HCT116 (cell line): ENCODE data around the gene PPFIA2.

Experiments used
- EGR1 ChIP-seq: IDR thresholded peaks from 2 replicates; pipeline ENCODE4 v1.6.1; 2012; ENCODE audit warnings: low read depth
- EZH2 ChIP-seq: fragments of 200-600 bp; sonication (generic); IDR thresholded peaks from 2 replicates; pipeline ENCODE4 v1.6.1; 2017; ENCODE audit warnings: antibody characterized with exemption, mixed run types
- EZH2phosphoT487 ChIP-seq: fragments of 200-600 bp; IDR thresholded peaks from 2 replicates; pipeline ENCODE4 v1.6.1; 2018; ENCODE audit warnings: antibody characterized with exemption, borderline replicate concordance
- JUND ChIP-seq: IDR thresholded peaks from 2 replicates; pipeline ENCODE4 v1.6.1; 2012
- POLR2A ChIP-seq: IDR thresholded peaks from 2 replicates; pipeline ENCODE4 v1.7.0; 2011; ENCODE audit warnings: borderline replicate concordance; ENCODE audit not compliant: insufficient read depth, insufficient read length; ENCODE audit errors: extremely low read depth
- POLR2AphosphoS5 ChIP-seq: IDR thresholded peaks from 2 replicates; pipeline ENCODE4 v1.6.1; 2011; ENCODE audit warnings: mild to moderate bottlenecking, low read depth, low read length, moderate library complexity
- SIN3A ChIP-seq: IDR thresholded peaks from 2 replicates; pipeline ENCODE4 v1.6.1; 2012; ENCODE audit warnings: low read depth
- SP1 ChIP-seq: IDR thresholded peaks from 2 replicates; pipeline ENCODE4 v1.6.1; 2012; ENCODE audit warnings: low read depth
- TCF7L2 ChIP-seq: IDR thresholded peaks from 2 replicates; pipeline ENCODE4 v1.7.0; 2011; ENCODE audit warnings: borderline replicate concordance, inconsistent platforms; ENCODE audit not compliant: insufficient read depth, insufficient read length; ENCODE audit errors: extremely low read depth
- YY1 ChIP-seq: IDR thresholded peaks from 2 replicates; pipeline ENCODE4 v1.6.1; 2011; ENCODE audit warnings: low read length, low read depth, moderate library complexity, mild to moderate bottlenecking; ENCODE audit not compliant: insufficient replicate concordance; ENCODE audit errors: extremely low read depth
- TF ChIP-seq, protein P1 (sequence below), 3 experiments: fragments of 200-600 bp in 1 of 3; sonication (generic) in 1 of 3; IDR thresholded peaks in 2 of 3; conservative IDR thresholded peaks in 1 of 3; 2 replicates each; pipeline ENCODE4 v1.5.1; 2012 to 2017; ENCODE audit warnings: low read depth in 2 of 3, low read length in 2 of 3, antibody characterized with exemption in 1 of 3, borderline replicate concordance in 1 of 3, control low read depth in 1 of 3, mild to moderate bottlenecking in 1 of 3, mixed read lengths in 1 of 3, mixed run types in 1 of 3, moderate library complexity in 1 of 3; ENCODE audit not compliant: insufficient read depth in 1 of 3
- TF ChIP-seq, protein P2 (sequence below): IDR thresholded peaks from 2 replicates; pipeline ENCODE4 v1.6.1; 2012
- TF ChIP-seq, protein P3 (sequence below): IDR thresholded peaks from 2 replicates; pipeline ENCODE4 v1.6.1; 2012; ENCODE audit warnings: low read depth
- TF ChIP-seq, protein P4 (sequence below): IDR thresholded peaks from 2 replicates; pipeline ENCODE4 v1.6.1; 2011; ENCODE audit warnings: mild to moderate bottlenecking, low read length, moderate library complexity; ENCODE audit not compliant: insufficient replicate concordance; ENCODE audit errors: extremely low read depth

DNA sequence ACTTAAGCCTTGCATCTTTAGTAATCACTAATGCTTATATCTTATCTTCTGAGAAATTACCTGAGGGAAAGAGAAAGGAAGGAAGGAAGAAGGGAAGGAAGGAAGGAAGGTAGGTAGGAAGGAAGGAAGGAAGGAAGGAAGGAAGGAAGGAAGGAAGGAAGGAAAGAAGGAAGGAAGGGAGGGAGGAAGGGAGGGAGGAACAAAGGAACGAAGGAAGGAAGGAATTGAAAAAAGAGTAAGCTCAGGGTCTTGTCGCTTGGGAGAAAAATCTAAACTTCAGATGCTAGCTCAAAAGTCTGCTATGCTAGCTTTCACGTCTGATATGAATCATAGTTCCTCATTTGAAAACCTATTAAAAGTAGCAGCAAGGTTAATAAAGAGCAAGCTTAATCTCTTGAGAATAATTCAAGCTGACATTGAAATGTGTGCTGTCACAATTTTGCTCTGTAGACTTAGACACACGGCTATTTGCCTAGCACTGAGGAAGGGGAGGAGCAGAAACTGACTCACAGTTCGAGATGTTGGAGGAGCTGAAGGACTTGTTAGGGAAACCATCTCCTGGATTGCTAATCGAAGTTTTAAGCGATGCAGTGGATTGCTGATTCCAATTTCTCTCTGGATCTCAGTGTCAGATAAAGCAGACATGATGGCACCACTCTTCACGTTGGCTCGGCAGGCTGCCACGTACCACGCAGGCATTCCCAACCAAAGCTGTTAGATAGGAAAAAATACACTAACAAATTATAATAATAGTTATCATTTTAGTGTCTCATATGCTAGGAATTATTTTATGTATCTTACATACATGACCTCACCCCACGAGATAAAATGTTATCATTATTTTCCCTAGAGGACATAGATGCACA lies 464.6 kb downstream of the PPFIA2 start:
- TF ChIP-seq POLR2A (no peak), EZH2 (no peak), EZH2phosphoT487 (no peak), POLR2AphosphoS5 (no peak), YY1 (no peak), JUND (no peak), EGR1 (no peak), SIN3A (no peak), TCF7L2 (no peak), SP1 (no peak)
- TF ChIP-seq, protein P1, sequence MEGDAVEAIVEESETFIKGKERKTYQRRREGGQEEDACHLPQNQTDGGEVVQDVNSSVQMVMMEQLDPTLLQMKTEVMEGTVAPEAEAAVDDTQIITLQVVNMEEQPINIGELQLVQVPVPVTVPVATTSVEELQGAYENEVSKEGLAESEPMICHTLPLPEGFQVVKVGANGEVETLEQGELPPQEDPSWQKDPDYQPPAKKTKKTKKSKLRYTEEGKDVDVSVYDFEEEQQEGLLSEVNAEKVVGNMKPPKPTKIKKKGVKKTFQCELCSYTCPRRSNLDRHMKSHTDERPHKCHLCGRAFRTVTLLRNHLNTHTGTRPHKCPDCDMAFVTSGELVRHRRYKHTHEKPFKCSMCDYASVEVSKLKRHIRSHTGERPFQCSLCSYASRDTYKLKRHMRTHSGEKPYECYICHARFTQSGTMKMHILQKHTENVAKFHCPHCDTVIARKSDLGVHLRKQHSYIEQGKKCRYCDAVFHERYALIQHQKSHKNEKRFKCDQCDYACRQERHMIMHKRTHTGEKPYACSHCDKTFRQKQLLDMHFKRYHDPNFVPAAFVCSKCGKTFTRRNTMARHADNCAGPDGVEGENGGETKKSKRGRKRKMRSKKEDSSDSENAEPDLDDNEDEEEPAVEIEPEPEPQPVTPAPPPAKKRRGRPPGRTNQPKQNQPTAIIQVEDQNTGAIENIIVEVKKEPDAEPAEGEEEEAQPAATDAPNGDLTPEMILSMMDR (IDR thresholded peaks at IDR 0.05 in 2 of 3, conservative IDR thresholded peaks at IDR 0.05 in 1 of 3; ENCODE audit: borderline replicate concordance in 1 of 3, insufficient read depth in 1 of 3, low read depth in 2 of 3, low read length in 2 of 3), result no peak
- TF ChIP-seq, protein P2, sequence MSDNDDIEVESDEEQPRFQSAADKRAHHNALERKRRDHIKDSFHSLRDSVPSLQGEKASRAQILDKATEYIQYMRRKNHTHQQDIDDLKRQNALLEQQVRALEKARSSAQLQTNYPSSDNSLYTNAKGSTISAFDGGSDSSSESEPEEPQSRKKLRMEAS, result no peak
- TF ChIP-seq, protein P3, sequence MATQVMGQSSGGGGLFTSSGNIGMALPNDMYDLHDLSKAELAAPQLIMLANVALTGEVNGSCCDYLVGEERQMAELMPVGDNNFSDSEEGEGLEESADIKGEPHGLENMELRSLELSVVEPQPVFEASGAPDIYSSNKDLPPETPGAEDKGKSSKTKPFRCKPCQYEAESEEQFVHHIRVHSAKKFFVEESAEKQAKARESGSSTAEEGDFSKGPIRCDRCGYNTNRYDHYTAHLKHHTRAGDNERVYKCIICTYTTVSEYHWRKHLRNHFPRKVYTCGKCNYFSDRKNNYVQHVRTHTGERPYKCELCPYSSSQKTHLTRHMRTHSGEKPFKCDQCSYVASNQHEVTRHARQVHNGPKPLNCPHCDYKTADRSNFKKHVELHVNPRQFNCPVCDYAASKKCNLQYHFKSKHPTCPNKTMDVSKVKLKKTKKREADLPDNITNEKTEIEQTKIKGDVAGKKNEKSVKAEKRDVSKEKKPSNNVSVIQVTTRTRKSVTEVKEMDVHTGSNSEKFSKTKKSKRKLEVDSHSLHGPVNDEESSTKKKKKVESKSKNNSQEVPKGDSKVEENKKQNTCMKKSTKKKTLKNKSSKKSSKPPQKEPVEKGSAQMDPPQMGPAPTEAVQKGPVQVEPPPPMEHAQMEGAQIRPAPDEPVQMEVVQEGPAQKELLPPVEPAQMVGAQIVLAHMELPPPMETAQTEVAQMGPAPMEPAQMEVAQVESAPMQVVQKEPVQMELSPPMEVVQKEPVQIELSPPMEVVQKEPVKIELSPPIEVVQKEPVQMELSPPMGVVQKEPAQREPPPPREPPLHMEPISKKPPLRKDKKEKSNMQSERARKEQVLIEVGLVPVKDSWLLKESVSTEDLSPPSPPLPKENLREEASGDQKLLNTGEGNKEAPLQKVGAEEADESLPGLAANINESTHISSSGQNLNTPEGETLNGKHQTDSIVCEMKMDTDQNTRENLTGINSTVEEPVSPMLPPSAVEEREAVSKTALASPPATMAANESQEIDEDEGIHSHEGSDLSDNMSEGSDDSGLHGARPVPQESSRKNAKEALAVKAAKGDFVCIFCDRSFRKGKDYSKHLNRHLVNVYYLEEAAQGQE, result no peak
- TF ChIP-seq, protein P4, sequence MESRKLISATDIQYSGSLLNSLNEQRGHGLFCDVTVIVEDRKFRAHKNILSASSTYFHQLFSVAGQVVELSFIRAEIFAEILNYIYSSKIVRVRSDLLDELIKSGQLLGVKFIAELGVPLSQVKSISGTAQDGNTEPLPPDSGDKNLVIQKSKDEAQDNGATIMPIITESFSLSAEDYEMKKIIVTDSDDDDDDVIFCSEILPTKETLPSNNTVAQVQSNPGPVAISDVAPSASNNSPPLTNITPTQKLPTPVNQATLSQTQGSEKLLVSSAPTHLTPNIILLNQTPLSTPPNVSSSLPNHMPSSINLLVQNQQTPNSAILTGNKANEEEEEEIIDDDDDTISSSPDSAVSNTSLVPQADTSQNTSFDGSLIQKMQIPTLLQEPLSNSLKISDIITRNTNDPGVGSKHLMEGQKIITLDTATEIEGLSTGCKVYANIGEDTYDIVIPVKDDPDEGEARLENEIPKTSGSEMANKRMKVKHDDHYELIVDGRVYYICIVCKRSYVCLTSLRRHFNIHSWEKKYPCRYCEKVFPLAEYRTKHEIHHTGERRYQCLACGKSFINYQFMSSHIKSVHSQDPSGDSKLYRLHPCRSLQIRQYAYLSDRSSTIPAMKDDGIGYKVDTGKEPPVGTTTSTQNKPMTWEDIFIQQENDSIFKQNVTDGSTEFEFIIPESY, result no peak
